A549 (cell line): ENCODE measurements around the gene RIIAD1. TPM values are rescaled to one million over a fixed set of nuclear protein-coding genes. Genes with fewer than 3 reads are reported as not detected.
"Not testable (repeated sequence)": the region's sequence is repeated elsewhere in the genome, so short reads cannot be mapped to it uniquely, and the experiment has no call there.

ENCODE experiments used
- ATAC-seq, 2 experiments: fragments of 200-7000 bp in 1 of 2; fragments of >200 bp in 1 of 2; cut with Nextera tagmentation in 1 of 2; cut with Tn5 transposase in 1 of 2; 3 replicates each; pipeline versions ENCODE4 v1.8.0 to v1.9.1; 2018 to 2020; ENCODE audit warnings: mild to moderate bottlenecking in 1 of 2, moderate library complexity in 1 of 2
- CTCF ChIA-PET: fragments of 300-600 bp; sonication (Branson Sonifier 250); formaldehyde crosslinking; extraction: SDS; loops from one replicate; lab custom pipeline; 2021; ENCODE audit warnings: antibody characterized with exemption, inconsistent platforms; lab: Yijun Ruan, JAX
- POLR2A ChIA-PET: fragments of 350-600 bp; formaldehyde crosslinking; extraction: SDS; loops from one replicate; lab custom pipeline; 2021; ENCODE audit warnings: antibody characterized with exemption, inconsistent platforms; lab: Yijun Ruan, JAX
- DNase-seq, 2 experiments: peaks; one replicate each; pipeline versions ENCODE4 v3.0.0 to v3.0.0-alpha.2; 2011 to 2016; ENCODE audit warnings: low read depth in 1 of 2, low spot score in 1 of 2
- FAIRE-seq: peaks from 2 replicates; lab custom pipeline; 2011; peaks lifted over from hg19 to GRCh38; lab: Jason Lieb, UNC
- H3K27ac ChIP-seq, 2 experiments: fragments of >200 bp; sonication (Bioruptor Twin); formaldehyde crosslinking; 3 replicates each; pipeline ENCODE4 v1.5.1; 2016 to 2017
- H3K4me1 ChIP-seq: fragments of >200 bp; sonication (Bioruptor Twin); formaldehyde crosslinking; 3 replicates; pipeline ENCODE4 v1.6.1; 2016
- H3K4me2 ChIP-seq: fragments of >200 bp; sonication (Bioruptor Twin); formaldehyde crosslinking; 3 replicates; pipeline ENCODE4 v1.6.1; 2016
- H3K4me3 ChIP-seq: fragments of >200 bp; sonication (Bioruptor Twin); formaldehyde crosslinking; 3 replicates; pipeline ENCODE4 v1.5.1; 2016
- H3K9me3 ChIP-seq: fragments of >200 bp; sonication (Bioruptor Twin); formaldehyde crosslinking; 3 replicates; pipeline ENCODE4 v1.6.1; 2016
- CEBPB ChIP-seq, 2 experiments: fragments of >200 bp in 1 of 2; sonication (Bioruptor Twin) in 1 of 2; formaldehyde crosslinking in 1 of 2; IDR thresholded peaks; 2 replicates each; pipeline ENCODE4 v1.6.1; 2012 to 2016
- CHD4 ChIP-seq: fragments of 200-600 bp; sonication (generic); IDR thresholded peaks from 2 replicates; pipeline ENCODE4 v1.6.1; 2016; ENCODE audit warnings: antibody characterized with exemption, mild to moderate bottlenecking, borderline replicate concordance
- E2F6 ChIP-seq: IDR thresholded peaks from 2 replicates; pipeline ENCODE4 v1.6.1; 2012; ENCODE audit warnings: low read depth, borderline replicate concordance
- EHMT2 ChIP-seq: fragments of 200-600 bp; sonication (generic); IDR thresholded peaks from 2 replicates; pipeline ENCODE4 v1.6.1; 2016; ENCODE audit warnings: antibody characterized with exemption, low read depth, mild to moderate bottlenecking, moderate library complexity
- ELK1 ChIP-seq: fragments of 150-350 bp; IDR thresholded peaks from 2 replicates; pipeline ENCODE4 v1.6.1; 2014; ENCODE audit warnings: low read depth, mild to moderate bottlenecking, low read length
- ESRRA ChIP-seq: fragments of 150-350 bp; IDR thresholded peaks from 2 replicates; pipeline ENCODE4 v1.6.1; 2014; ENCODE audit warnings: mild to moderate bottlenecking, low read length, borderline replicate concordance
- FOSL2 ChIP-seq, 2 experiments: fragments of 450-650 bp in 1 of 2; fragments of >200 bp in 1 of 2; sonication (Bioruptor Twin) in 1 of 2; formaldehyde crosslinking; IDR thresholded peaks; 2 replicates each; pipeline versions ENCODE4 v1.5.0 to v1.6.1; 2016 to 2020; ENCODE audit warnings: mild to moderate bottlenecking in 1 of 2, moderate library complexity in 1 of 2
- FOXS1 ChIP-seq: fragments of 250-450 bp; sonication (Bioruptor Pico); IDR thresholded peaks from 2 replicates; pipeline ENCODE4 v1.5.0; 2020; ENCODE audit warnings: mild to moderate bottlenecking, moderate library complexity
- HOXA7 ChIP-seq: fragments of 250-450 bp; sonication (Bioruptor Pico); IDR thresholded peaks from 2 replicates; pipeline ENCODE4 v1.5.0; 2020; ENCODE audit warnings: mild to moderate bottlenecking, moderate library complexity
- JUN ChIP-seq, 2 experiments: fragments of >200 bp; sonication (Bioruptor Twin); formaldehyde crosslinking; IDR thresholded peaks; 2 replicates in 1 of 2; 3 replicates in 1 of 2; pipeline ENCODE4 v1.6.1; 2016 to 2017
- MAX ChIP-seq: IDR thresholded peaks from 2 replicates; pipeline ENCODE4 v1.6.1; 2012
- POLR2A ChIP-seq: IDR thresholded peaks from 2 replicates; pipeline ENCODE4 v1.6.1; 2012; ENCODE audit warnings: mild to moderate bottlenecking, low read length
- SMC3 ChIP-seq: fragments of >200 bp; sonication (Bioruptor Twin); formaldehyde crosslinking; IDR thresholded peaks from 3 replicates; pipeline ENCODE4 v1.6.1; 2018; ENCODE audit warnings: inconsistent platforms
- TFCP2L1 ChIP-seq: fragments of 250-450 bp; sonication (Bioruptor Pico); IDR thresholded peaks from 2 replicates; pipeline ENCODE4 v1.5.0; 2021; ENCODE audit warnings: mild to moderate bottlenecking
- WGBS: methylation state at CpG from one replicate; pipeline ENCODE4 v1.1.6; 2017; ENCODE audit errors: missing lambda C conversion rate; 5-methylcytosine and 5-hydroxymethylcytosine counted together
- polyA plus RNA-seq, 4 experiments: library from polyadenylated mRNA; depleted of rRNA in 3 of 4; stranded (reverse); fragments of >200 nt; fragmentation: RNase III in 1 of 4; extraction: RNeasy Plus Mini Kit Qiagen cat#74134 plus additional on column Dnase treatment in 1 of 4; gene quantifications; 2 replicates in 3 of 4; 3 replicates in 1 of 4; pipeline ENCODE4 v1.2.3, GENCODE V29; 2011 to 2017
- TF ChIP-seq, protein P1 (sequence below): fragments of 450-650 bp; IDR thresholded peaks from 2 replicates; pipeline ENCODE4 v1.6.1; 2014; ENCODE audit warnings: antibody characterized with exemption
- TF ChIP-seq, protein P2 (sequence below): IDR thresholded peaks from 2 replicates; pipeline ENCODE4 v1.6.1; 2012
- TF ChIP-seq, protein P3 (sequence below): fragments of 250-450 bp; sonication (Bioruptor Pico); IDR thresholded peaks from 2 replicates; pipeline ENCODE4 v1.5.0; 2020; ENCODE audit warnings: low read depth, mild to moderate bottlenecking, moderate library complexity
- TF ChIP-seq, protein P4 (sequence below): fragments of 200-600 bp; sonication (generic); IDR thresholded peaks from 2 replicates; pipeline ENCODE4 v1.6.1; 2016; ENCODE audit warnings: antibody characterized with exemption, mild to moderate bottlenecking, moderate library complexity

The RIIAD1 gene
- polyA plus RNA-seq, 2 of the 4 experiments (the other 2 are of a cell fraction) = not detected

- Histone ChIP-seq H3K4me3 (no peak overlapping the region), H3K4me2 (no peak overlapping the region), H3K9me3 (peaks cover 9% of the 10 kb centered on the region), H3K4me1 (no peaks in the 10 kb centered on the region), H3K27ac (no peak overlapping the region)
- FAIRE-seq = no peak
- DNase-seq = no peak
- TF ChIP-seq ELK1 = no peak
- no peak for TF ChIP-seq JUN (IDR thresholded peaks at IDR 0.05)
- no peak for TF ChIP-seq POLR2A
- TF ChIP-seq TFCP2L1 = no peak
- no peak for TF ChIP-seq E2F6
- no peak for TF ChIP-seq CHD4
- no peak for TF ChIP-seq SMC3
- no peak for TF ChIP-seq HOXA7 (CRISPR knock-in tag)
- TF ChIP-seq MAX = no peak
- no peak for TF ChIP-seq CEBPB (IDR thresholded peaks at IDR 0.05)
- no peak for TF ChIP-seq FOXS1 (CRISPR knock-in tag)
- TF ChIP-seq, protein P1, sequence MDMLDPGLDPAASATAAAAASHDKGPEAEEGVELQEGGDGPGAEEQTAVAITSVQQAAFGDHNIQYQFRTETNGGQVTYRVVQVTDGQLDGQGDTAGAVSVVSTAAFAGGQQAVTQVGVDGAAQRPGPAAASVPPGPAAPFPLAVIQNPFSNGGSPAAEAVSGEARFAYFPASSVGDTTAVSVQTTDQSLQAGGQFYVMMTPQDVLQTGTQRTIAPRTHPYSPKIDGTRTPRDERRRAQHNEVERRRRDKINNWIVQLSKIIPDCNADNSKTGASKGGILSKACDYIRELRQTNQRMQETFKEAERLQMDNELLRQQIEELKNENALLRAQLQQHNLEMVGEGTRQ = no peak
- TF ChIP-seq, protein P2, sequence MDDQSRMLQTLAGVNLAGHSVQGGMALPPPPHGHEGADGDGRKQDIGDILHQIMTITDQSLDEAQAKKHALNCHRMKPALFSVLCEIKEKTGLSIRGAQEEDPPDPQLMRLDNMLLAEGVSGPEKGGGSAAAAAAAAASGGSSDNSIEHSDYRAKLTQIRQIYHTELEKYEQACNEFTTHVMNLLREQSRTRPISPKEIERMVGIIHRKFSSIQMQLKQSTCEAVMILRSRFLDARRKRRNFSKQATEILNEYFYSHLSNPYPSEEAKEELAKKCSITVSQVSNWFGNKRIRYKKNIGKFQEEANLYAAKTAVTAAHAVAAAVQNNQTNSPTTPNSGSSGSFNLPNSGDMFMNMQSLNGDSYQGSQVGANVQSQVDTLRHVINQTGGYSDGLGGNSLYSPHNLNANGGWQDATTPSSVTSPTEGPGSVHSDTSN = no peak
- no peak for TF ChIP-seq ESRRA
- TF ChIP-seq EHMT2 = no peak
- TF ChIP-seq, protein P3, sequence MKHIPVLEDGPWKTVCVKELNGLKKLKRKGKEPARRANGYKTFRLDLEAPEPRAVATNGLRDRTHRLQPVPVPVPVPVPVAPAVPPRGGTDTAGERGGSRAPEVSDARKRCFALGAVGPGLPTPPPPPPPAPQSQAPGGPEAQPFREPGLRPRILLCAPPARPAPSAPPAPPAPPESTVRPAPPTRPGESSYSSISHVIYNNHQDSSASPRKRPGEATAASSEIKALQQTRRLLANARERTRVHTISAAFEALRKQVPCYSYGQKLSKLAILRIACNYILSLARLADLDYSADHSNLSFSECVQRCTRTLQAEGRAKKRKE = no peak
- WGBS = 80% methylated on average over 3 of the region's 3 CpGs
- no peak for ATAC-seq
- POLR2A ChIA-PET = no interaction called here
- CTCF ChIA-PET = interaction anchor here (0.9 to 3.4 kb wide), 13 partner anchors 10 to 285 kb away, joined by 3 to 42 read pairs (median 12); partner anchors contain the start of genes C2CD4D, CELF3 and RIIAD1
Observed at GRCh38 chr1:151733126-151733525, 11.8 kb downstream of the RIIAD1 start.

GRCh38 chr1:151733995-151734394 lies 12.7 kb downstream of the RIIAD1 start:
- not testable (repeated sequence) for H3K4me2 ChIP-seq, H3K27ac ChIP-seq, H3K9me3 ChIP-seq, DNase-seq, FAIRE-seq, H3K4me1 ChIP-seq, ATAC-seq, H3K4me3 ChIP-seq
- ChIA-PET CTCF (interaction anchor here (1.0 to 3.4 kb wide), 36 partner anchors 11 to 434 kb away, joined by 3 to 42 read pairs (median 5); partner anchors contain the start of genes C2CD4D, CELF3, RIIAD1 and RORC), POLR2A (interaction anchor here (0.6 kb wide), 1 partner anchor 297 kb away, joined by 4 read pairs; no protein-coding TSS in a partner anchor)
- WGBS = 78% methylated on average over 9 of the region's 9 CpGs

DNA sequence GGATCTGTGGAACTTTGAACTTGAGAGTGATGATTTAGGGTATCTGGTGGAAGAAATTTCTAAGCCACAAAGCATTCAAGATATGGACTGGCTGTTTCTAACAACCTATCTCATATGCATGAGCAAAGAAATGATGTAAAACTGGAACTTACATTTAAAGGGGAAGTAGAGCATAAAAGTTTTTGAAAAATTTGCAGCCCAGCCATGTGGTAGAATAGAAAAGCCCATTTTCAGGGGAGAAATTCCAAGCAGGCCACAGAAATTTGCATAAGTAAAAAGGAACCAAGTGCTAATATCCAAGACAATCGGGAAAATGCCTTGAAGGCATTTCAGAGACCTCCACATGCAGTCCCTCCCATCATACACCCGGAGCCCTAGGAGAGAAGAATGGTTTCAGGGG lies 15.7 kb downstream of the RIIAD1 start:
- Histone ChIP-seq H3K27ac (no peak overlapping the region), H3K4me2 (no peak overlapping the region), H3K4me1 (no peaks in the 10 kb centered on the region), H3K9me3 (peaks cover 9% of the 10 kb centered on the region), H3K4me3 (no peak overlapping the region)
- no peak for ATAC-seq
- WGBS = 21% methylated on average over 2 of the region's 2 CpGs
- ChIA-PET POLR2A (no interaction called here), CTCF (interaction anchor here (0.6 to 3.1 kb wide), 7 partner anchors 8 to 293 kb away, joined by 3 to 17 read pairs (median 4); no protein-coding TSS in a partner anchor)
- DNase-seq = no peak
- TF ChIP-seq, protein P4, sequence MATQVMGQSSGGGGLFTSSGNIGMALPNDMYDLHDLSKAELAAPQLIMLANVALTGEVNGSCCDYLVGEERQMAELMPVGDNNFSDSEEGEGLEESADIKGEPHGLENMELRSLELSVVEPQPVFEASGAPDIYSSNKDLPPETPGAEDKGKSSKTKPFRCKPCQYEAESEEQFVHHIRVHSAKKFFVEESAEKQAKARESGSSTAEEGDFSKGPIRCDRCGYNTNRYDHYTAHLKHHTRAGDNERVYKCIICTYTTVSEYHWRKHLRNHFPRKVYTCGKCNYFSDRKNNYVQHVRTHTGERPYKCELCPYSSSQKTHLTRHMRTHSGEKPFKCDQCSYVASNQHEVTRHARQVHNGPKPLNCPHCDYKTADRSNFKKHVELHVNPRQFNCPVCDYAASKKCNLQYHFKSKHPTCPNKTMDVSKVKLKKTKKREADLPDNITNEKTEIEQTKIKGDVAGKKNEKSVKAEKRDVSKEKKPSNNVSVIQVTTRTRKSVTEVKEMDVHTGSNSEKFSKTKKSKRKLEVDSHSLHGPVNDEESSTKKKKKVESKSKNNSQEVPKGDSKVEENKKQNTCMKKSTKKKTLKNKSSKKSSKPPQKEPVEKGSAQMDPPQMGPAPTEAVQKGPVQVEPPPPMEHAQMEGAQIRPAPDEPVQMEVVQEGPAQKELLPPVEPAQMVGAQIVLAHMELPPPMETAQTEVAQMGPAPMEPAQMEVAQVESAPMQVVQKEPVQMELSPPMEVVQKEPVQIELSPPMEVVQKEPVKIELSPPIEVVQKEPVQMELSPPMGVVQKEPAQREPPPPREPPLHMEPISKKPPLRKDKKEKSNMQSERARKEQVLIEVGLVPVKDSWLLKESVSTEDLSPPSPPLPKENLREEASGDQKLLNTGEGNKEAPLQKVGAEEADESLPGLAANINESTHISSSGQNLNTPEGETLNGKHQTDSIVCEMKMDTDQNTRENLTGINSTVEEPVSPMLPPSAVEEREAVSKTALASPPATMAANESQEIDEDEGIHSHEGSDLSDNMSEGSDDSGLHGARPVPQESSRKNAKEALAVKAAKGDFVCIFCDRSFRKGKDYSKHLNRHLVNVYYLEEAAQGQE = no peak
- TF ChIP-seq E2F6 (no peak), ESRRA (no peak), ELK1 (no peak), FOSL2 (IDR thresholded peaks at IDR 0.05) (no peak), FOSL2 (CRISPR knock-in tag; IDR thresholded peaks at IDR 0.05) (no peak)
- FAIRE-seq = no peak
